ENCODE results near the gene C11orf65.
"Not testable (repeated sequence)": the region's sequence is repeated elsewhere in the genome, so short reads cannot be mapped to it uniquely, and the experiment has no call there.

The C11orf65 gene

DNA sequence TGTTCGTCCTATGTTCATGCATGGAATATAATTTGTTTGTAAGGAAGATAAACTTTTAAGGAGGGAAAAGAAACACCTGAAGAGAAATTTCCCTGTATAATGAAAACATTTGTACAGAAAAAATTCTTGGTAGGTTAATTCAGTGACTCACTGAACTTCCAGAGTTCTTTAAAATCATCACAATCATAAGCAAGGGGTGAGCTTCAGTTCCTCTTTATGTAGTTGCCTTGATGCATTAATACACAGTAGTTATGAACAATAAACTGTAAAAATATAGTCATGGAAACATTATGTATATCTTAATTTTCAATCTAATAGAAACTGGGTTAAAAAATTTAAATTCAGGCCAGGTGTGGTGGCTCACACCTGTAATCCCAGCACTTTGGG lies 1.1 kb upstream of the C11orf65 start:
- no peak for DNase-seq

DNA sequence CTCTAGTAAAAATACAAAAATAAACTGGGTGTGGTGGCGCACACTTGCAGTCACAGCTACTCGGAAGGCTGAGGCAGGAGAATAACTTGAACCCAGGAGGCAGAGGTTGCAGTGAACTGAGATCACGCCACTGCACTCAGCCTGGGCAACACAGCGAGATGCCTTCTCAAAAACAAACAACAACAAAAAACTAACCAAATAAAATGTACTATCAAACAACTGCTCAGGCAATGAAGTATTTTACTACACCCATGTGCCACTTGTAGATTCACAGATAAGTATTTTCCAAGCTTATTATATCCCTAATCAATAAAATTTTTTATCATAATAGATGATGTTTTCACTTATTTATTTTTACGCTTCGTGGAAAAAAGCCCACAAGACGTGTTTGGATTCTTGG lies 924 bp downstream of the C11orf65 start:
- no peak for DNase-seq

DNA sequence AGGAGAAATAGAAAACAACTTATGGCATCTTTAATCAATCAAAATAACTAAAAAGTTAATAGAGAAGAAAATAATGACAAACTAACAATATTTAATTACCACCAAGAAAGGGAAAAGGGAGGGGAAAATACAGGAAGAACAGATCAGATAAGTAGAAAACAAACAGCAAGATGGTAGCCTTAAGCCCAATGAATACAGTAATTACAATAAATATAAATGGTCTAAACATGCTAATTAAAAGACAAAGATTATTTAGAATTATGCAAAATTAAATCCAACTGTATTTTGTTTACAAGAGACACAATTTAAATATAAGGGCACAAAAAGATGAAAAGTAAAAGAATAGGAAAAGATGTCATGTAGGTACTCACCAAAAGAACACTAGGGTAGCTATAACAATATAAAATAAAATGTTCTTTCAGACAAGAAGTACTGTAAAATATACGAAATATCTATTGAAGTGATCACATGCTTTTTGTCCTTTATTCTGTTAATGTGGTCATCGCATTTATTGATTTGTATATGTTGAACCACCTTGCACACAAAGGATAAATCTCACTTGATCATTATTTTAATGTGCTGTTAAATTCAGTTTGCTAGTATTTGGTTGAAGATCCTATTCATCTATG lies 14.0 kb downstream of the C11orf65 start:
- no peak for DNase-seq

DNA sequence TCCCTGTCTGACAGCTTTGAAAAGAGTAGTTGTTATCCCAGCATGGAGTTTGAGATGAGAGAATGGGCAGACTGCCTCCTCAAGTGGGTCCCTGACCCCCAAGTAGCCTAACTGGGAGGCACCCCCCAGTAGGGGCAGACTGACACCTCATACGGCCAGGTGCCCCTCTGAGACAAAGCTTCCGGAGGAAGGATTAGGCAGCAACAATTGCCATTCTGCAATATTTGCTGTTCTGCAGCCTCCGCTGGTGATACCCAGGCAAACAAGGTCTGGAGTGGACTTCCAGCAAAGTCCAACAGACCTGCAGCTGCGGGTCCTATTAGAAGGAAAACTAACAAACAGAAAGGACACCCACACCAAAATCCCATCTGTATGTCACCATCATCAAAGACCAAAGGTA lies 25.9 kb downstream of the C11orf65 start:
- DNase-seq: not testable (repeated sequence)

DNA sequence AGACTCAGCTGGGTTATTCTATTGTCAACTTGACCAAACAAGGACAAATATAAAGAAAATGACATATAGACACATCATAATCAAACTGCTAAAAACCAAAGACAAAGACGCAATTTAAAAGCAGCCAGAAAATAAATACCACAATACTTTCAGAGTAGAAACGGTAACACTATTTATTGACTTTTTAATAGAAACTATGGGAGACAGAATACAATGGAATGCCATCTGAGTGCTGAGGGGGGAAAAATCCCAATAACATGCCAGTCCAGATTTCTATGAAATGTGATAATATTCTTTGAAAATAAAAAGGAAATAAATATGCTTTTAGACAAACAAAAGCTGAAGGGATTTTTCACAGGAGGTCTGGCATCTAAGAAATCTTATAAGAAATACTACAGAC lies 30.7 kb downstream of the C11orf65 start:
- DNase-seq: no peak

DNA sequence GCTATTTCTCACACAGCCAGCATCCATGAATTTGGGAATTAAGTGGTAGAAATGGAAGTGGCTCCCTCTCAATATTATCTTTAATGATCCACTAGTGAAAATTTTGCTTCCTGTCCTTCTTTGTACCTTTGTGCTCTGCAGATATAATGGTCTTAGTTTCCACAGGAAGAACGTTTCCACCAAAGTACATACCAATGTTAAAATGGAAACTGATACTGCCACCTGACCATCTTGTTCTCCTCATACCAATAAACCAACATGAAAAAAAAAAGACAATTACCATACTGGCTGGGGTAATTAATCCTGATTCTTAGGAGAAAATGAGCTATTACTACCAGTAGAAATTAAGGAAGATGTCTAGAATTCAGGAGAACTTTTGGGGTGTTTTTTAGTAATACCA lies 32.3 kb downstream of the C11orf65 start:
- no peak for DNase-seq

DNA sequence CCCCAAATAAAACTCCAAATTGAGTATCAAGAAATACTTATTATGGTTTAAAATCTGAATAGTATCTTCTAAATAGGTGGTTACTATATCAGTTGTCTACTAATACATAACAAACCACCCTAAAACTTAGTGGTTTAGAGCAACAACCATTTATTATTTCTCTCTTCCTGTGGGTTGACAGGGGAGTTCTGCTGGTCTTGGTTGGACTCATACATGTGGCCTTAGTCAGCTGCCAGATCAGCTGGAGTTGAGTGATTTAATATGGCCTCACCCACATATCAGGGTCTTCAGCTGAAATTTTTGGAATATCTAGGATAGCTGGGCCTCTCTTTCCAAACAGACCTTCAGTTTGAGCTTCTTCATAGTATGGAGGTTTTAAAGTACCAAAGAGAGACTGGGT lies 34.5 kb downstream of the C11orf65 start:
- DNase-seq: no peak

DNA sequence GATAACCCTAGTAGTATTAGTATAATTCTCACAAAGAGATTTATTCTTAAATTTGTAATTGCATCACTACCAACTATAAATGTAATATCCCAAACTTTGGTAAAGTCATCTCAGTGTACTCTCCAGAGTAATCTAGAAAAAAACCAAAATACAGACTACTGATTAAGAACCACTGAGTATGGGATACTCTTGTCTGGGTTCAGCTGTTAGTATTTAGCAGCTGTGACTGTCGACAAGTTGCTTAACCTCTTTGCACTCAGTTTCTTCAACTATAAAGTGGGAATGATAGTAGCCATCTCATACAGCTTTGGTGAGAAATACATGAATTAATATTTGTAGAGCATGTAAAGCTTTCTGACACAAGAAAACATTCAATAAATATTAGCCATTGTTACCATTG lies 35.3 kb downstream of the C11orf65 start:
- DNase-seq: no peak

DNA sequence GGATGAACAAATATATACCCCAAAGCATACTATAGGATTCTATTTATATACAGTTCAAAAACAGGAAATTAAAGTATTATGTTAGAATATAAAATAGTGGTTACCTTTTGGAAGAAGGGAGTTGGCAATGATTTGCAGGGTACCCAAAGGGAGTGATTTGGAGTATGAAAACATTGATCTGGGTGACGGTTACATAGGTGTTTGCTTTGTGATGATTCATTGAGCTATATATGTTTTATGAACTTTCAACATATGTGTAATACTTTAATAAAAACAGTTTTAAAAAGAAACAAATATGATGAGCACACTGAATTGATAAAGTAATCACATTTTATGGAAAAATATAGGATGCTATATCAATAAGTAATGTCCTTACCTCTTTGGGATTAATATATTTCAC lies 36.0 kb downstream of the C11orf65 start:
- no peak for DNase-seq

DNA sequence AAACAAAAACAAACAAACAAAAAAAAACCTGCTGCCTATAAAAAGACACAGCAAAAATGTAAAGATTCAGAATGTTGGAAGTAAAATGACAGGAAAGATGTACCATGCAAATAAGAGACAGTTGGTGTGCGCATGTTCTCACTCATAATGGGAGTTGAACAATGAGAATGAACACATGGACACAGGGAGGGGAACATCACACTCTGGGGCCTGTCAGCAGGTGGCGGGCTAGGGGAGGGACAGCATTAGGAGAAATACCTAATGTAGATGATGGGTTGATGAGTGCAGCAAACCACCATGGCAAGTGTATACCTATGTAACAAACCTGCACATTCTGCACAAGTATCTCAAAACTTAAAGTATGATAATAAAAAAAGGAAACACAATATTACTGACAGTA lies 49.8 kb downstream of the C11orf65 start:
- not testable (repeated sequence) for DNase-seq

DNA sequence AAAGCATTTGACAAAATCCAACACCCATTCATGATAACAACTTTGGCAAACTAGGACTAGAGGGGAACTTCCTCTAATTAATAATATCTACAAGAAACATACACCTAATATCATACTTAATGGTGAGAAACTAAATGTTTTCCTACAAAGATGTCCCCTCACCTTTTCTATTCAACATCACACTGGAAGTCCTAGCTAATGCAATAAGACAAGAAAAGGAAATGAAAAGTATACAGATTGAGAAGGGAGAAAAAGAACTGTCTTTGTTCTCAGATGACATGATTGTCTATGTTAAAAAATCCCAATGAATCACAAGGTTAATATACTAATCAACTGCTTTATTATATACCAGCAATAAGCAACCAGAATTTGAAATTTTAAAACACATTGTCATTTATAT lies 52.4 kb downstream of the C11orf65 start:
- DNase-seq: no peak

DNA sequence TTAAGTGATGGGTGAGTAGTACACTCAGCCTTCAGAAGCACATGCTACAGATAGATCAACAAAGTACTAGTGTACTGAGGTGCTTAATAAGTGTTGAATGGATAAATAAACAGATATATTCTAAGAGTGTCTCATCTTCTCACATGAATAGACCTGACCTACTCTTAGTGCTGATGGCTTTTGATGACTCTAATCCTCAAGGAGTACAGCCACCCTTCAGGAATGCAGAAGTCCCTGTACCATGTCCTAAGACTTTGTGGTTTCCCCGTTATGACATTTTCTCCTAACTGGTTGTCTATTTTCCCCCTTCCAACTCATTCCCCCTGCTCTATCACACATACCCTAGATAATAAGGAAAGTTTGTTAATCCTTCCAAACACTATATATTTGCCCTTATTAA lies 61.6 kb downstream of the C11orf65 start:
- DNase-seq: no peak

DNA sequence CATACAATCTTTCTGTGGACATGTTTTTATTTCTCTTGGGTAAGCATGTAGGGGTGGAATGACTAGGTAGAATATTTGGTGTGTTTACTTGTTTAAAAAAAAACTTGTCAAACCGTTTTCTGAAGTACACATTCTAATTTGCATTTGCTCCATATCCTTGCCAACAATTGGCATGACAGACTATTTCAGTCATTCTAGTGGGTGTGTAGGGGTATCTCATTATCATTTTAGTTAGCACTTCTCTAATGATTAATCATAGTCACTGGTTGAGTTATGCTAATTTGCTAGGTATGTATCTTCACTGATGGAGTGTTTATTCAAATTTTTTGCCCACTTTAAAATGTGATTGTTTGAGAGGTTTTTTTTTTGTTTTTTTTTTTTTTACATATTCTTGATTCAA lies 64.3 kb downstream of the C11orf65 start:
- no peak for DNase-seq

DNA sequence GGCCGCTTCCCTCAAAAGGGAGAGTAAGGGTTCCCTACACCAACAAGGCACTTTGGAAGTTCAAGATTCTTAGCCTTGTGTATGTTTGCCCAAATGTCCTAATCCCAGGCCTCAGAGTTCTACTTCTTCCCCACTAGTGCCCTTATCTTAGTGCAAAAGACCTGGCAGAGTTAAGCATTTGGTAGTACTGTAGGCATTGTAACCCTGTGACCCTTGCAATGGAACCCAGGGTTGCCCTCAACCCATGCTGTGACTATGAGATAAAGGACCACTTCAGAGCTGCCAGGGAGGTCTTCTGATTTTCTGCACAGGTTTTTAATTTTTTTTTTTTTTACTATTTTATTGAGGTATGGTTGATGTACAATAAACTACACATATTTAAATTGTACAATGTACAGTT lies 65.1 kb downstream of the C11orf65 start:
- no peak for DNase-seq

DNA sequence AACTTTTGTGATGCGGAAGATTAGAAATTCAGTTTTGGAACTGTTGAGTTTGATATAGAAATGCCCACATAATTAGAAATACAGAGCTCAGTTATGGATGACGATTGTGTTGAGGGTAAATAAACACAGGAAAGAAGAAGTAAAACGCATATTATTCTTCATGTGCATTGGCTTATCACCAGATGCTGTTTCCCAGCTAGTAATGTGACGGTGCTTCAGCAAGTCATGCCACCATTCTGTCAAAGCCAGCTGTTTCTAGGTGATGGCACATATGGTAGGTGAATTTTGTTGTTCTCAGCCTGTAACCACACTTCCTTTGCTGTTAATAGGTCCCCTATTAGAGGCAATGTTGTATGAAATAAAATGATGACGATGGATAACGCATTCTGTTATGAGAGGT lies 68.9 kb downstream of the C11orf65 start:
- no peak for DNase-seq

DNA sequence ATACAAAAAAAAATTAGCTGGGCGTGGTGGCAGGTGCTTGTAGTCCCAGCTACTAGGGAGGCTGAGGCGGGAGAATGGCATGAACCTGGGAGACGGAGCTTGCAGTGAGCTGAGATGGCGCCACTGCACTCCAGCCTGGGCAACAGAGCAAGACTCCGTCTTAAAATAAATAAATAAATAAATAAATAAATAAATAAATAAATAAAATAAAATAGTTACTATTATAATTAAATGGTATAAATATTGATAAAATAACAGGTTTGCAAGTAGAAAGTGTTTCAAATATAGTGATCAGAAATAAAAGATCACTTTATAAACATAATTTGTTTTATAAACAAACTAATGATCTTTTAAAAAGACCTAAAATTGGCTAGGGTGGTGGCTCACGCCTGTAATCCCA lies 70.7 kb downstream of the C11orf65 start:
- not testable (repeated sequence) for DNase-seq

DNA sequence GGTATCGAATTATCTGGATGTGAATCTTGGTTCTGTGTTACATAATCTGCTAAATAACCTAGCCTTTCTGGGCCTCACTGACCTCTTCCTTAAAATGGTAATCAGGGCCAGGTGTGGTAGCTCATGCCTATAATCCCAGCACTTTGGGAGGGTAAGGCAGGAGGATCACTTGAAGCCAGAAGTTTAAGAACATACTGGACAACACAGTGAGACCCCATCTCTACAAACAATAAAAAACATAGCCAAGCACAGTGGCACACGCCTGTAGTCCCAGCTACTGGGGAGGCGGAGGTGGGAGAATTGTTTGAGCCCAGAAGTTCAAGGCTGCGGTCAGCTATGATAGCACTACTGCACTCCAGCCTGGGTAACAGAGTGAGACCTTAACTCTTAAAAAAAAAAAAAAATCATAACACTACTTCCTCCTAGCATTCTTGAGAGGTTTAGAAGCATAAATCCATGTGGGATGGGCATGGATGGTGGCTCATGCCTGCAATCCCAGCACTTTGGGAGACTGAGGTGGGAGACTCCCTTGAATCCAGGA lies 72.5 kb downstream of the C11orf65 start:
- no peak for DNase-seq

DNA sequence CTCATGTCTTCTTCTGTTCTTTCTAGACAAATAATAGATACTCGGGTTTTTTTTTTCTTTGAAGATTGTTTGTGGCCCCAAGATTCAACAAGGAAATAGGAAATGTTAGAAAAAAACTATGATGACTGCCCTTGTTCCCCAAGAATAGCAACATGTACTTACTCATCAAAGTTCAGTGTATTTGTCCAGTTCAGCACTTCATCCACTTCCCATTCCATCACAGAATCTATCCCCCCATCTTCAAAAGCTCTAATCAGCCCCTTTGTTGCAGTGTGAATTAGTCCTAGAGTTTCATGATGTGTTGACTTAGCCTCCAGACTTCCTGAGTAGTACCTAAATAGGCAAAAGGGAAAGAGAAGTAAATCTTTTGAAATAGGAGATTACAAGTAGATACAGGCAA lies 74.3 kb downstream of the C11orf65 start:
- no peak for DNase-seq

DNA sequence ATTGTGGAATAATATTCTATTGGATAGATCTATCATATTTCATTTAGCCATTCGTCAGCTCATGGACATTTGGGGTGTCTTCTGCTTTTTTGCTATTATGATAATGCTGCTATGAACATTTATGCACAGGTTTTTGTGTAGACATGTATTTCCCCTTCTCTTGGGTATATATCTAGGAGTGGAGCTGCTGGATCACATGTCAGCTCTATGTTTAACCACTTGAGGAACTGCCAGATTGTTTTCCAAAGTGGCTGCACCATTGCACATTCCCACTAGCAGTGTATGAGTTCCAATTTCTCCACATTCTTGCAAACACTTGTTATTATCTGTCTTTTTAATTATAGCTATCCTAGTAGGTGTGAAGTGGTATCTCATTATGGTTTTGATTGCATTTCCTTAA lies 75.0 kb downstream of the C11orf65 start:
- no peak for DNase-seq

DNA sequence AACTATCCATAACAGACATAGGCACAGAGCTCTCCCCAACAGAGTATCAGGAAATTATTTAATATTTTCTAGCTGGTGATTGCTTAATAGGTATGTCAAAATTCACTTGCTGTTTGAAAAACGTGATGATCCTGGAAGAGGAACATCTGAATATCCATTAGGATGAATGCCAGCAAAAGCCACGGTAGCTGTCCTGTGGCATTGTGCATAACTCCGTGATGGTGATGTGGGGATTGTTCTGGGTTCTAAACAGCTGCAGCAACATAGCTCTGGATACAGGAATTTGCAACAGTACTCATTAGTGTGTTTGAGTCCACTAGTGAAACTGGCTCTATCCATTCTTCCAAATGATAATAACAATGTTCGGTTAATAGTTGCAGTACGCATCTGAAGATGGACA lies 78.8 kb downstream of the C11orf65 start:
- DNase-seq: no peak

DNA sequence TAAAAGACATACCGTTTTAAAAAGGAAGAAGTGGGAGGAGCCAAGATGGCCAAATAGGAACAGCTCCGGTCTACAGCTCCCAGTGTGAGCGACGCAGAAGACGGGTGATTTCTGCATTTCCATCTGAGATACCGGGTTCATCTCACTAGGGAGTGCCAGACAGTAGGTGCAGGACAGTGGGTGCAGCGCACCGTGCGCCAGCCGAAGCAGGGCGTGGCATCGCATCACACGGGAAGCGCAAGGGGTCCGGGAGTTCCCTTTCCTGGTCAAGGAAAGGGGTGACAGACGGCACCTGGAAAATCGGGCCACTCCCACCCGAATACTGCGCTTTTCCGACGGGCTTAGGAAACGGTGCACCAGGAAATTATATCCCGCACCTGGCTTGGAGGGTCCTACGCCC lies 93.8 kb downstream of the C11orf65 start:
- DNase-seq: not testable (repeated sequence)

DNA sequence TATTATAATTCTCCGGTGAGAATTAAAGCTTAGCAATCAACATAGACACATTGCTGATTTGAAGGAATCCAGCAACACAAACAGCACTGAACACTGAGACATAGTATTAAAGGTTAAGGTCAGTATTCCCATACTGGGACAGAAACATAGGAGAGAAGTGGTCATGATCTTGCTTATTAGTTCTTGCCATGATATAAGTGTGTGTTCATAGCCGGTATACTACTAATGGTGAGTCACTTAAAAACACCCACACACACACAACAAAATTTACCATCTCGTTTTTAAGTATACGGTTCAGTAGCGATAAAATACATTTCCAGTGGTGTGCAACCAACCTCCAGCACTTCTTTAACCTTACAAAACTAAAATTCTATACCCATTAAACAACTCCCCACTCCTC lies 96.3 kb downstream of the C11orf65 start:
- DNase-seq: no peak

DNA sequence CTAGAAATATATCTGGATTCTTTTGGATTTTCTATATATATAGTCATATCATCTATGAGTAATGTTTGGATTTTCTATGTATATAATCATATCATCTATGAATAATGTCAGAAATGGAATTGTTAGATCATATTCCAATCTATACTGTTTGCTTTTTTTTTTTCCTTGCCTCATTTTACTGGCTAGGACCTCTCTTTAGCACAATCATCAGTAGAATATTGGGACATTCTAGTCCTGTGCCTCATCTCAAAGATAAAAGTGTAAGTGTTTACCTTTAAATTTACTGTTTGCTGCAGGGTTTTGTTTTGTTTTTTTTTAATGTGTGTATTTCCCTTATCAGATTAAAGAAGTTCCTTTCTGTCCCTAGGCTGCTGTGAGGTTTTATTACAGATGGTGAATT lies 97.0 kb downstream of the C11orf65 start:
- DNase-seq: no peak

DNA sequence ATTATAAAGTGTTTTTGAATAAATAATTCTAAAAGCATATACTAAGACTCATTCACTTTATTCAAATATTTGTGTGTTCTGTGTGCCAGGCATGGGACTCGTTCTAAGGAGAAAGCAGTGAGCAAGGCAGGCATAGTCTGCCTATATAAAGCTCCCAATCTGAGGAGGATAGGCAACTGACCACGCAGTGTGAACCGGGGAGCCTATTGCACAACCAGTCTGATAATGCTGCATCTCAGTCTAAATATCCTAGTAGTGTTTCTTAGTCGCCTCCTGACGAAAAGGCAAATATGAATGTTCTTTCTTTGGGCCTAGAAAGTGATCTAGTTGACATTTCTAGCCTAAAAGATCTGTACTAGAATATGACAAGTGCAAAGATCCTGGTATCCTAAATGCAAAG lies 98.3 kb downstream of the C11orf65 start:
- DNase-seq: no peak

DNA sequence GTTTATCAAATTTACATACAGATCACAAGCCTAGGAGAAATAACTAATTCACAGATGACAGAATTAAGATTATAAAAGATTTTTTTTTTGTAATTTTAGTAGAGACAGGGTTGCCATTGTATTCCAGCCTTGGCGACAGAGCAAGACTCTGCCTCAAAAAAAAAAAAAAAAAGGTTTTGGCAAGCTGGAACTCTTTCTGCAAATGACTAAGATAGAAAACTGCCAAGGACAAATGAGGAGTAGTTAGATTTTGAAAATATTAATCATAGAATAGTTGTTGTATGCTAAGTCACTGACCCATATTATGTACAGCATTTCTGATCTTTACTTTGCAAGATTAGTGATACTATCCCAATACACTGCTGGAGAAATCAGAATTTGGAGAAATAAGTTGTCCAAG lies 99.2 kb downstream of the C11orf65 start:
- DNase-seq: no peak

DNA sequence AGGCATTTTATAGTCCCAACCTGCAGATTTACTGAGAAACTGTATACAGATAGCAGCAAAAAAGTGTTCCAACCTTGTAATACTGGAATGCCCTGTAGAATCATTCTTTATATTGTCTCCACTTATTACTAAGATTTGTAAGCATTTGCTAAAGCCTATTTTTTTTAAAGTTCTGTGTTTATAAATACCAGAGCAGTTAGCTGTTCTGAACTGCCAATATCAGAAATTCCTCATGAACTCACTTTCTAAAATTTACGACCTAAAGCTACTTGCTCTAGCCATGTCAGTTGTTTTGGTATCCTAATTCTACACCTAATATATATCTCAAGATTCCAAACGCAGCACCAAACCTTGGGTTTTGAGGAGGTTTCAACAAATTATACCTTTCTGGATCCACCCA lies 103.2 kb downstream of the C11orf65 start:
- no peak for DNase-seq
